ENCODE data around the gene TMEM158. TPM values are rescaled to one million over a fixed set of nuclear protein-coding genes. Genes with fewer than 3 reads are reported as not detected.

TMEM158 gene
- total and polyA plus RNA-seq, 10 of the 15 experiments (the other 5 are each of a cell fraction or from before 2014, with no cell fraction given): not detected

DNA sequence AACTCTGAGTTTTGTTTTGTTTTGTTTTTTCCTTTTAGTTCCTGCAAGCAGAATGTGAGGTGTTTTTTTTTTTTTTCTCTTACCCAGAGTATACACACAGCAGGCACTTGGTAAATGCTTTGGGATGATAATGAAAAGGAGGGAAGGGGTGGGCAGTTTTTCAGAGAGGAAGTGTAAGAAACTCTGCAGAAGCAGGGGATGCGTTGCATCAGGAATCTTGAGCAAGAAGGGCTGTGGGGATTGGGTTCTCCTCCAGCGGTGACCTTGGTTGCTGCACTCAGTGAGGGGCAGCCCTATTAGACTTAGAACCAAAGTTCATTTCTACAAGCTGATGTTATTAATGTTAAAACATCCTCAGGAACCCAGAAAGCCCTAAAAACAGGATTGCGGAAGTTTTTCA, 32.2 kb upstream of the TMEM158 start (continued):
- no peak for TF ChIP-seq ZNF384 (IDR thresholded peaks at IDR 0.05; ENCODE audit: borderline replicate concordance, low read depth, low read length)
- no peak for TF ChIP-seq NFIC (IDR thresholded peaks at IDR 0.05; ENCODE audit: low read depth, low read length)
- no peak for TF ChIP-seq LARP7 (IDR thresholded peaks at IDR 0.05)

DNA sequence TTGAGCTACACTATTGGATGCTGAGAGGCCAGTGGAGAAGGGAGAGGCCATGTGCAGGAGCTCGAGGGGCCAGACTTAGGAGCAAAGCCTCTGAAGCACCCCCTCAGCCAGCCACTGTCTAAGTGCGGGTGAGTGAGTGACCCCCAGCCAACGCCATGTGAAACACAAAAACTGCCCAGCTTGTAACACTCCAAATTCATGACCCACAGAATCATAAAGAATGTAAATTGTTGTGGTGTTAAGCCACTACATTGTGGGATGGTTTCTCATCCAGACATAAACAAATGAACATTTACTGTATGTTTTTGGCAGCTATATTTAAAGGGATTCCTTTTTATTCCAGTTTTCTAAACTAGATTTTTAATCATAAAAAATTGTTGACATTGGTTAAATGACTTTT, 27.2 kb upstream of the TMEM158 start:
- no peaks in the 10 kb centered on the region for H3K36me3 ChIP-seq (ENCODE audit: control insufficient read depth in 2 of 2, insufficient read depth in 2 of 2, low read length in 1 of 2)
- H3K4me1 ChIP-seq (ENCODE audit: control insufficient read depth, insufficient read depth, low read length): no peaks in the 10 kb centered on the region
- no TSS peak for BruUV-seq (replicated peaks)
- ChIA-PET CTCF (interaction anchor here (0.9 to 1.6 kb wide), 4 partner anchors 8 to 32 kb away, joined by 3 to 6 read pairs (median 4); no protein-coding TSS in a partner anchor), SMC1A (ENCODE audit: uncharacterized antibody, unreplicated experiment) (interaction anchor here (1.0 to 2.1 kb wide), 5 partner anchors 9 to 212 kb away, joined by 3 to 7 read pairs (median 3); no protein-coding TSS in a partner anchor), RAD21 (ENCODE audit: unreplicated experiment) (interaction anchor here (1.3 kb wide), 1 partner anchor 211 kb away, joined by 3 read pairs; no protein-coding TSS in a partner anchor), POLR2A (no interaction called here)
- TF ChIP-seq CBX5 (IDR thresholded peaks at IDR 0.05; ENCODE audit: low read depth): no peak
- no peak for TF ChIP-seq NRF1 (conservative IDR thresholded peaks at IDR 0.05; ENCODE audit: low read depth, low read length)
- TF ChIP-seq ZNF207 (IDR thresholded peaks at IDR 0.05; ENCODE audit: borderline replicate concordance): no peak
- TF ChIP-seq TBL1XR1 (IDR thresholded peaks at IDR 0.05; ENCODE audit: low read depth, low read length): no peak
- H3K27ac ChIP-seq (ENCODE audit: control insufficient read depth, insufficient read depth): no peak overlapping the region
- WGBS (ENCODE audit: insufficient coverage, insufficient replicate concordance, low lambda C conversion rate, missing lambda C conversion rate): 72% methylated on average over 3 of the region's 3 CpGs
- intact Hi-C loops (cut with micrococcal nuclease; ENCODE audit: unreplicated experiment) (no loop called here), in situ Hi-C loops (cut with MboI) (no loop called here)
- H2AFZ ChIP-seq (ENCODE audit: control insufficient read depth, low read depth, low read length): no peak overlapping the region
- no peaks in the 10 kb centered on the region for H4K20me1 ChIP-seq (ENCODE audit: control insufficient read depth, insufficient read depth)
- H3K4me2 ChIP-seq (ENCODE audit: control insufficient read depth, insufficient read depth): no peak overlapping the region
- H3K79me2 ChIP-seq (ENCODE audit: control insufficient read depth, insufficient read depth, low read length): no peaks in the 10 kb centered on the region
- no peak overlapping the region for H3K4me3 ChIP-seq
- H3K9me3 ChIP-seq (replicated peaks; ENCODE audit: control insufficient read depth, insufficient read depth, low read length): no peaks in the 10 kb centered on the region
- DNase-seq (ENCODE audit: low read depth, low spot score) (no peak), FAIRE-seq (no peak), ATAC-seq (no peak)
- no peak overlapping the region for H3K9ac ChIP-seq (ENCODE audit: control insufficient read depth, insufficient read depth, low read length)
- H3K27me3 ChIP-seq (replicated peaks in 1 of 2; ENCODE audit: control insufficient read depth in 2 of 2, insufficient read depth in 2 of 2, low read length in 1 of 2): peaks cover 1 to 2% of the 10 kb centered on the region in 2 experiments; a peak in 3 of 4 replicates

Data from GM12878 (cell line).